Measurements from ENCODE around the gene NSMF. TPM values are rescaled to one million over a fixed set of nuclear protein-coding genes. Genes with fewer than 3 reads are reported as not detected.

NSMF gene
- total and polyA plus RNA-seq, 2 of the 8 experiments (the other 6 are each of a cell fraction or from before 2014, with no cell fraction given), result 56.7 to 65.1 TPM

GRCh38 chr9:137417161-137418021, 41.7 kb downstream of the NSMF start:
- CTCF ChIA-PET (ENCODE audit: partially characterized antibody), result interaction anchor here (0.8 to 1.4 kb wide), 5 partner anchors 10 to 131 kb away, joined by 3 to 5 read pairs (median 4); partner anchors contain the start of gene NRARP
- Histone ChIP-seq H3K23ac (ENCODE audit: insufficient read length) (no peak overlapping the region), H3K4me2 (ENCODE audit: insufficient read depth in 1 of 2, low read depth in 2 of 2, low read length in 2 of 2) (no peak overlapping the region)
- TF ChIP-seq CHD1 (IDR thresholded peaks at IDR 0.05; ENCODE audit: low read depth, low read length) (no peak), MAX (IDR thresholded peaks at IDR 0.05) (no peak), GABPA (IDR thresholded peaks at IDR 0.05; ENCODE audit: borderline replicate concordance, insufficient read depth, low read length) (0 out of 2 replicates have a peak, but pooled peaks have one; percentile 30), POU5F1 (IDR thresholded peaks at IDR 0.05; ENCODE audit: low read depth, low read length) (no peak)

More at GRCh38 chr9:137417161-137418021, 41.7 kb downstream of the NSMF start:
- H2BK15ac ChIP-seq (ENCODE audit: low read length), result no peak overlapping the region
- POLR2A ChIA-PET (ENCODE audit: partially characterized antibody), result no interaction called here
- no peak overlapping the region for H3K9ac ChIP-seq (replicated peaks in 1 of 4; ENCODE audit: extremely low read depth in 1 of 4, low read depth in 3 of 4, low read length in 3 of 4)
- no peak overlapping the region for H3K56ac ChIP-seq (replicated peaks; ENCODE audit: insufficient read length, low read depth, low read length)
- H3K79me2 ChIP-seq (ENCODE audit: control insufficient read depth in 1 of 2, insufficient read depth in 2 of 2, low read length in 2 of 2), result peaks cover 0 to 5% of the 10 kb centered on the region in 2 experiments; a peak in 1 of 4 replicates
- no peak overlapping the region for H3K4me3 ChIP-seq (ENCODE audit: extremely low read depth in 1 of 4, insufficient read depth in 2 of 4, low read depth in 3 of 4, low read length in 4 of 4)
- H3K27me3 ChIP-seq (replicated peaks in 1 of 4; ENCODE audit: control insufficient read depth in 3 of 4, extremely low read depth in 1 of 4, insufficient read depth in 3 of 4, low read length in 3 of 4), result no peaks in the 10 kb centered on the region
- H2BK120ac ChIP-seq (replicated peaks; ENCODE audit: low read depth, low read length), result no peak overlapping the region
- no peak overlapping the region for H3K27ac ChIP-seq (ENCODE audit: low read depth, low read length)
- FAIRE-seq (no peak), DNase-seq (ENCODE audit: low read depth in 1 of 2, low spot score in 2 of 2) (peak in 1 of 2 experiments; percentile 45)
- H3K14ac ChIP-seq (ENCODE audit: insufficient read length), result no peak overlapping the region
- H4K91ac ChIP-seq (replicated peaks; ENCODE audit: insufficient read length, low read length), result no peak overlapping the region
- 95% methylated on average over 71 of the region's 99 CpGs; no CpG with 5 or more reads in 1 of the 2 experiments for WGBS, 2 experiments (ENCODE audit: extremely low coverage in 1 of 2, insufficient coverage in 1 of 2, insufficient read length in 1 of 2, insufficient replicate concordance in 2 of 2, low coverage in 1 of 2, low lambda C conversion rate in 2 of 2, missing lambda C conversion rate in 1 of 2)
- H4K20me1 ChIP-seq (replicated peaks in 1 of 2; ENCODE audit: control insufficient read depth in 1 of 2, insufficient read depth in 2 of 2, low read length in 2 of 2), result peaks cover 0 to 2% of the 10 kb centered on the region in 2 experiments
- H2AK5ac ChIP-seq (ENCODE audit: low read depth, low read length), result no peak overlapping the region
- H2AFZ ChIP-seq (ENCODE audit: low read length), result no peak overlapping the region
- no peaks in the 10 kb centered on the region; a peak in 1 of 7 replicates for H3K4me1 ChIP-seq (replicated peaks in 1 of 4; ENCODE audit: control insufficient read depth in 3 of 4, insufficient read depth in 4 of 4, low read length in 3 of 4)
- H3K4ac ChIP-seq (replicated peaks; ENCODE audit: insufficient read length, low read depth, low read length), result no peak overlapping the region
- no peak overlapping the region for H2BK12ac ChIP-seq (ENCODE audit: low read depth, low read length)
- no peak overlapping the region for H2BK5ac ChIP-seq (ENCODE audit: low read depth, low read length)
- H3K23me2 ChIP-seq (ENCODE audit: low read depth, low read length), result peaks cover 3% of the 10 kb centered on the region; the same call in 1 of the 2 replicates
- peaks cover 11% of the 10 kb centered on the region for H3K79me1 ChIP-seq (ENCODE audit: low read depth, low read length)
- H3K9me3 ChIP-seq (ENCODE audit: insufficient read depth in 2 of 2, low read depth in 1 of 2, low read length in 1 of 2), result no peaks in the 10 kb centered on the region
- no peaks in the 10 kb centered on the region for H3K36me3 ChIP-seq (ENCODE audit: control insufficient read depth in 2 of 4, insufficient read depth in 4 of 4, low read length in 3 of 4)
- H4K8ac ChIP-seq (ENCODE audit: extremely low read depth, insufficient read depth, low read length), result peak overlapping the region; percentile 51
- H3K18ac ChIP-seq (ENCODE audit: extremely low read depth, low read length), result no peak overlapping the region
- H2BK20ac ChIP-seq (ENCODE audit: low read length), result no peak overlapping the region
- H4K5ac ChIP-seq (ENCODE audit: insufficient read length, low read depth, low read length), result no peak overlapping the region

Measured in H1 (cell line).